Neural crest cell (in vitro differentiated cells): ENCODE data around the gene XCL2. TPM values are rescaled to one million over a fixed set of nuclear protein-coding genes. Genes with fewer than 3 reads are reported as not detected.
"Not testable (repeated sequence)": the region's sequence is repeated elsewhere in the genome, so short reads cannot be mapped to it uniquely, and the experiment has no call there.

Experiments used
- DNase-seq: peaks from one replicate; pipeline ENCODE4 v3.0.0; 2021; ENCODE audit warnings: low read depth, mixed read lengths, low spot score
- H3K27ac Mint-ChIP-seq: one replicate; pipeline ENCODE4 v1.8.0; 2021; ENCODE audit warnings: mild to moderate bottlenecking, mixed read lengths; ENCODE audit not compliant: unreplicated experiment
- H3K27me3 Mint-ChIP-seq: 2 replicates; pipeline ENCODE4 v1.8.0; 2021; ENCODE audit warnings: low read depth, mild to moderate bottlenecking, mixed read lengths
- H3K36me3 Mint-ChIP-seq: 2 replicates; pipeline ENCODE4 v1.8.0; 2021; ENCODE audit warnings: low read depth, mild to moderate bottlenecking, mixed read lengths
- H3K4me1 Mint-ChIP-seq: 2 replicates; pipeline ENCODE4 v1.8.0; 2021; ENCODE audit warnings: mixed read lengths
- H3K4me3 Mint-ChIP-seq: one replicate; pipeline ENCODE4 v1.8.0; 2021; ENCODE audit warnings: mild to moderate bottlenecking, mixed read lengths
- H3K9me3 Mint-ChIP-seq: 2 replicates; pipeline ENCODE4 v1.8.0; 2021; ENCODE audit warnings: mixed read lengths
- CTCF ChIP-seq: fragments of 200-600 bp; sonication (generic); conservative IDR thresholded peaks from 2 replicates; pipeline ENCODE4 v1.5.0; 2021; ENCODE audit warnings: antibody characterized with exemption, mild to moderate bottlenecking
- total RNA-seq: library from RNA; stranded (reverse); gene quantifications from 2 replicates; pipeline ENCODE4 v1.2.1, GENCODE V29; 2021

XCL2 gene
- total RNA-seq, 1 donor from 2014 or later: not detected

DNA sequence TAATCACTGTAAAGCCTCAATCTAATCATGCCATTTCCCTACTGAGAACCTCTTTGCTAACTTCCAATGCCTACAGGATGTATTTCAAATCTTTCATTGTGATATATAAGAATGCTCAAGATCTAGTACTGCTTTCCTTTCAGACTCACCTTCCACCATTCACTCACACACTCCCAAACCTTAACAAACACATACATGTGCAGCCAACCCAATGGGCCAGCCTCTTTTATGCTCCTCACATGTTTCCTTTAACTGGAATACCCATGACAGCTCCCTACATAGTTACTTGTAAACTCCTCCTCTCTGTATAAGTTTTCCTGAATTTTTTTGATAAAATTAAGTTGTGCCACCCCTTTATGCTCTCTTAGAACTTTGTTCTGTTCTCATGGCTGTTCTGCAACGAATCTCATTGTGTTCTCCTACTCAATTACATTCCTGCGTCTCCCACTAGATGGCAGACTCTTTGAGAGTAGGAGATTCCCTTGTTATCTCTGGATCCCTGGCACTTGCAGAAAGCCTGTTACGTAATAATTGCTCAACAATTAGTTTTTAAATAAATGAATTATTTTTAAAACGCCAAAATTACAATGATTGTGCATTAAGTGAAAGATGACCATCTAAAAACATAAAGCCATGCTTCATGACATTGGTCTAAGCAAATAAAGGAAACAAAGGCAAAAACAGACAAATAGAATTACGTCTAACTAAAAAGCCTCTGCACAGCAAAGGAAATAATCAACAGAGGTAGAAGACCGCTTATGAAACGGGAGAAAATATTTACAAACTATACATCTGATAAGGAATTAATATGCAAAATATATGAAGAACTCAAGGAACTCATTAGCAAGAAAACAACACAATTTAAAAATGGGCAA, 2.1 kb upstream of the XCL2 start:
- H3K27ac Mint-ChIP-seq, H3K36me3 Mint-ChIP-seq, H3K4me1 Mint-ChIP-seq, H3K9me3 Mint-ChIP-seq, H3K4me3 Mint-ChIP-seq, H3K27me3 Mint-ChIP-seq: not testable (repeated sequence)
- peak; percentile 66 for TF ChIP-seq CTCF
- DNase-seq: peak; percentile 3

- not testable (repeated sequence) for H3K36me3 Mint-ChIP-seq, H3K4me3 Mint-ChIP-seq, H3K9me3 Mint-ChIP-seq, H3K4me1 Mint-ChIP-seq, H3K27me3 Mint-ChIP-seq, DNase-seq, H3K27ac Mint-ChIP-seq
These were observed 819 bp downstream of the XCL2 start for GRCh38 chr1:168542978-168543377.

DNA sequence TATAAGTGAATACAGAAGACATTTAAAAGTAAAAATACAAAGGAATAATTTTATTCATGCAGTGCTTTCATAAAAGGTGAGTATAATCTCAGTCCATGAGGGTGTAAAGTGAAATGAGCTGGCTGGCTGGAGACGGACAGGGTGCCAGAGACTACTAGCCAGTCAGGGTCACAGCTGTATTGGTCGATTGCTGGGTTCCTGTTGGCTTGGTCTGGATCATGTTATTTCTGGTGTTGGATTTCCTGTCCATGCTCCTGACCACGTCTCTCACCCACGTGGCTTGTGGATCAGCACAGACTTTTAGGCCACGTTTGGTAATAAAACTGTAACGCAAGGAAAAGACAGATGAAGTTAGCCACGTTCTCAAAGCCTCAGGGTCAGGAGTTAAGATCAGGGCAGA, 3.0 kb downstream of the XCL2 start:
- not testable (repeated sequence) for H3K9me3 Mint-ChIP-seq, H3K4me3 Mint-ChIP-seq

GRCh38 chr1:168535536-168535935, 8.3 kb downstream of the XCL2 start:
- Mint-ChIP-seq H3K4me1 (no peaks in the 10 kb centered on the region), H3K9me3 (peaks cover 2% of the 10 kb centered on the region), H3K36me3 (no peaks in the 10 kb centered on the region), H3K4me3 (no peak overlapping the region), H3K27ac (no peak overlapping the region), H3K27me3 (peaks cover 2% of the 10 kb centered on the region)
- TF ChIP-seq CTCF: no peak
- DNase-seq: no peak

More for the DNA sequence above, 3.0 kb downstream of the XCL2 start:
- H3K27ac Mint-ChIP-seq, H3K27me3 Mint-ChIP-seq, H3K36me3 Mint-ChIP-seq, H3K4me1 Mint-ChIP-seq, DNase-seq: not testable (repeated sequence)

DNA sequence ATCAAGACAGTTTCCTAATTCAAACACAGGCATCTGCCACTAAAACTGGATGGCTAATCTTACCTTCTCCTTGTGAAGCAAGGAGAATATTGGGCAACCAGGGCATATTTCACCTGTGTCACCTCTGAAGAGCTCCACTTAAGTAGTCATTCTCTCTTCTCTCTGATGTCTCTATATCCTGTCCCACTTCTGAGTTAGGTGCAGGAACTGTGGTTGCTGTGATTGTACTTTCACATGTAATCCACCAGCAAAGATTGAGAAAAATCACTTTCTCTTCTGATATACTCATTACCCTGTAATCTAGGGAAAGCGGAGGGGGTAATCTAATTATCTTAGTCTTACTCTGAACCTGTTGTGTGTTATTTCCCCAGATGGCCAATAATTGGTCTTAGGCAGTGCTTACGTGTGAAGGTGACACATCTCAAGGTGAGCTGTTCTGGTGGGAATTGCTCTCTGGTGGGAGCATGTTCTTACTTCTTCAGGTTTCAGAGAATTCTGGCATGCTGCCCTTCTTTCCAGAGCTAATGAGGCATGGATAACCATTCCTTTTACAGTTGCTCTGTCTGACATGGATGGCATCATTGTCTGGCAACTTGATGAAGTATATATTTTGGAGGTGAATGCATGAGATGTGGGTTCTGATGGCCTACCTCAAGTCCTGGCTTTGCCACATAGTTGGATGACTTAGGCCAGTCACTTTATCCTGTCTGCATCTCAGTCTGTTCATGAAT, 12.0 kb downstream of the XCL2 start:
- peaks cover 2% of the 10 kb centered on the region for H3K27me3 Mint-ChIP-seq
- H3K27ac Mint-ChIP-seq: no peak overlapping the region
- H3K36me3 Mint-ChIP-seq: no peaks in the 10 kb centered on the region
- peaks cover 6% of the 10 kb centered on the region for H3K4me1 Mint-ChIP-seq
- H3K9me3 Mint-ChIP-seq: no peaks in the 10 kb centered on the region
- DNase-seq: no peak
- no peak for TF ChIP-seq CTCF
- no peak overlapping the region for H3K4me3 Mint-ChIP-seq

GRCh38 chr1:168529518-168529917, 14.3 kb downstream of the XCL2 start:
- H3K36me3 Mint-ChIP-seq: no peaks in the 10 kb centered on the region
- no peak overlapping the region for H3K4me3 Mint-ChIP-seq
- H3K9me3 Mint-ChIP-seq: peaks cover under 1% of the 10 kb centered on the region
- no peak for DNase-seq
- H3K27ac Mint-ChIP-seq: no peak overlapping the region
- peaks cover 6% of the 10 kb centered on the region for H3K4me1 Mint-ChIP-seq
- peaks cover 2% of the 10 kb centered on the region for H3K27me3 Mint-ChIP-seq
- TF ChIP-seq CTCF: no peak
